Measurements from ENCODE around the gene USF2. TPM values are rescaled to one million over a fixed set of nuclear protein-coding genes. Genes with fewer than 3 reads are reported as not detected.

The USF2 gene
- total and polyA plus RNA-seq, 2 of the 8 experiments (the other 6 are each of a cell fraction or from before 2014, with no cell fraction given), result 74.1 to 109 TPM

GRCh38 chr19:35240327-35240726 lies 28.4 kb upstream of the USF2 start:
- CTCF ChIA-PET (ENCODE audit: partially characterized antibody), result interaction anchor here (0.7 to 5.7 kb wide), 2 partner anchors 13 to 89 kb away, joined by 3 to 16 read pairs; partner anchors contain the start of gene FAM187B
- peaks cover 9 to 14% of the 10 kb centered on the region in 2 experiments; a peak in 3 of 4 replicates for H3K9me3 ChIP-seq (ENCODE audit: insufficient read depth in 2 of 2, low read depth in 1 of 2, low read length in 1 of 2)

More at GRCh38 chr19:35240327-35240726, 28.4 kb upstream of the USF2 start:
- H3K4me3 ChIP-seq (ENCODE audit: extremely low read depth in 1 of 4, insufficient read depth in 2 of 4, low read depth in 3 of 4, low read length in 4 of 4), result no peak overlapping the region
- no peak overlapping the region for H3K4me2 ChIP-seq (ENCODE audit: insufficient read depth in 1 of 2, low read depth in 2 of 2, low read length in 2 of 2)
- H2AK5ac ChIP-seq (ENCODE audit: low read depth, low read length), result no peak overlapping the region
- no peak for TF ChIP-seq RAD21 (IDR thresholded peaks at IDR 0.05 in 1 of 2, conservative IDR thresholded peaks at IDR 0.05 in 1 of 2; ENCODE audit: low read depth in 2 of 2, low read length in 2 of 2)
- no peak for TF ChIP-seq RFX5 (IDR thresholded peaks at IDR 0.05; ENCODE audit: borderline replicate concordance, low read depth, low read length)
- TF ChIP-seq POLR2A (IDR thresholded peaks at IDR 0.05; ENCODE audit: control extremely low read depth in 1 of 2, low read depth in 2 of 2, low read length in 2 of 2), result no peak
- no peak for TF ChIP-seq TEAD4 (IDR thresholded peaks at IDR 0.05; ENCODE audit: low read depth, low read length)
- TF ChIP-seq KDM4A (IDR thresholded peaks at IDR 0.05; ENCODE audit: low read depth, low read length, severe bottlenecking), result no peak
- no peak for TF ChIP-seq BRCA1 (IDR thresholded peaks at IDR 0.05; ENCODE audit: low read depth, low read length)
- no peak for TF ChIP-seq SIRT6 (IDR thresholded peaks at IDR 0.05; ENCODE audit: low read length)
- TF ChIP-seq SRF (IDR thresholded peaks at IDR 0.05; ENCODE audit: low read depth, low read length), result no peak
- TF ChIP-seq GTF2F1 (IDR thresholded peaks at IDR 0.05; ENCODE audit: borderline replicate concordance, low read depth, low read length), result no peak
- no peak for TF ChIP-seq MAFK (IDR thresholded peaks at IDR 0.05; ENCODE audit: low read depth, low read length)
- no peak for TF ChIP-seq EGR1 (IDR thresholded peaks at IDR 0.05; ENCODE audit: borderline replicate concordance, low read depth, low read length)
- no peak for TF ChIP-seq CTBP2 (IDR thresholded peaks at IDR 0.05; ENCODE audit: borderline replicate concordance, insufficient read depth, insufficient read length, low read length)
- no peak overlapping the region for H2BK20ac ChIP-seq (ENCODE audit: low read length)
- H3K27me3 ChIP-seq (replicated peaks in 1 of 4; ENCODE audit: control insufficient read depth in 3 of 4, extremely low read depth in 1 of 4, insufficient read depth in 3 of 4, low read length in 3 of 4), result 0 out of 7 replicates have a peak, but pooled peaks cover 0 to 1% (median 0%) of the 10 kb centered on the region in 4 experiments
- no peaks in the 10 kb centered on the region for H3K36me3 ChIP-seq (ENCODE audit: control insufficient read depth in 2 of 4, insufficient read depth in 4 of 4, low read length in 3 of 4)
- FAIRE-seq, result no peak
- no peak overlapping the region for H3K23ac ChIP-seq (ENCODE audit: insufficient read length)
- no peak overlapping the region for H2BK12ac ChIP-seq (ENCODE audit: low read depth, low read length)
- H2AFZ ChIP-seq (ENCODE audit: low read length), result no peak overlapping the region
- H3K18ac ChIP-seq (ENCODE audit: extremely low read depth, low read length), result no peak overlapping the region
- no peaks in the 10 kb centered on the region for H4K20me1 ChIP-seq (replicated peaks in 1 of 2; ENCODE audit: control insufficient read depth in 1 of 2, insufficient read depth in 2 of 2, low read length in 2 of 2)
- no peak for DNase-seq (ENCODE audit: low read depth in 1 of 2, low spot score in 2 of 2)
- H3K56ac ChIP-seq (replicated peaks; ENCODE audit: insufficient read length, low read depth, low read length), result no peak overlapping the region
- H3K4ac ChIP-seq (replicated peaks; ENCODE audit: insufficient read length, low read depth, low read length), result no peak overlapping the region
- H3K9ac ChIP-seq (replicated peaks in 1 of 4; ENCODE audit: extremely low read depth in 1 of 4, low read depth in 3 of 4, low read length in 3 of 4), result no peak overlapping the region
- 67% methylated on average over 1 of the region's 1 CpG; no CpG with 5 or more reads in 1 of the 2 experiments for WGBS, 2 experiments (ENCODE audit: extremely low coverage in 1 of 2, insufficient coverage in 1 of 2, insufficient read length in 1 of 2, insufficient replicate concordance in 2 of 2, low coverage in 1 of 2, low lambda C conversion rate in 2 of 2, missing lambda C conversion rate in 1 of 2)
- H4K8ac ChIP-seq (ENCODE audit: extremely low read depth, insufficient read depth, low read length), result no peak overlapping the region
- no peak overlapping the region for H3K14ac ChIP-seq (ENCODE audit: insufficient read length)
- no peaks in the 10 kb centered on the region for H3K4me1 ChIP-seq (replicated peaks in 1 of 4; ENCODE audit: control insufficient read depth in 3 of 4, insufficient read depth in 4 of 4, low read length in 3 of 4)
- H3K27ac ChIP-seq (ENCODE audit: low read depth, low read length), result no peak overlapping the region
- no peak overlapping the region for H2BK120ac ChIP-seq (replicated peaks; ENCODE audit: low read depth, low read length)
- H4K91ac ChIP-seq (replicated peaks; ENCODE audit: insufficient read length, low read length), result no peak overlapping the region
- H2BK5ac ChIP-seq (ENCODE audit: low read depth, low read length), result no peak overlapping the region
- H3K23me2 ChIP-seq (ENCODE audit: low read depth, low read length), result no peaks in the 10 kb centered on the region
- H3K79me2 ChIP-seq (ENCODE audit: control insufficient read depth in 1 of 2, insufficient read depth in 2 of 2, low read length in 2 of 2), result no peaks in the 10 kb centered on the region
- no peak overlapping the region for H2BK15ac ChIP-seq (ENCODE audit: low read length)
- H4K5ac ChIP-seq (ENCODE audit: insufficient read length, low read depth, low read length), result no peak overlapping the region
- POLR2A ChIA-PET (ENCODE audit: partially characterized antibody), result no interaction called here
- H3K79me1 ChIP-seq (ENCODE audit: low read depth, low read length), result no peaks in the 10 kb centered on the region

Data from H1 (cell line).